ENCODE results near the gene MARK4.

GRCh38 chr19:45222724-45223123 is 28.3 kb upstream of the MARK4 start:
- TF ChIP-seq EZH2phosphoT487 (IDR thresholded peaks at IDR 0.05; ENCODE audit: low read depth, severe bottlenecking, unreplicated experiment) (no peak), EZH2 (IDR thresholded peaks at IDR 0.05; ENCODE audit: borderline replicate concordance) (no peak), CTCF (IDR thresholded peaks at IDR 0.05; ENCODE audit: poor library complexity) (no peak)

All from hepatocyte (in vitro differentiated cells).